ENCODE data around the gene TMIGD3. TPM values are rescaled to one million over a fixed set of nuclear protein-coding genes. Genes with fewer than 3 reads are reported as not detected.

Gene TMIGD3
- total and polyA plus RNA-seq, 7 experiments from 2014 or later = 0.41 TPM; not detected in 6

GRCh38 chr1:111452581-111452980 is 50.9 kb downstream of the TMIGD3 start:
- H3K27me3 ChIP-seq (ENCODE audit: control insufficient read depth in 2 of 2, insufficient read depth in 2 of 2, low read length in 2 of 2) = no peaks in the 10 kb centered on the region
- Mint-ChIP-seq H3K4me1 (peaks cover 46 to 90% (median 80%) of the 10 kb centered on the region in 7 donors), H3K4me3 (peak overlapping the region in 5 of 10 donors; percentile 10 to 97 (median 25)), H3K36me3 (peaks cover 12 to 59% (median 31%) of the 10 kb centered on the region in 5 donors), H3K9me3 (peaks cover 0 to 6% (median 0%) of the 10 kb centered on the region in 11 donors), H3K27me3 (no peaks in the 10 kb centered on the region), H3K27ac (peak overlapping the region in 2 of 9 donors; percentile 3 to 60)
- H3K4me1 ChIP-seq (ENCODE audit: control insufficient read depth in 2 of 2, insufficient read depth in 2 of 2, low read length in 2 of 2) = peaks cover 53 to 55% of the 10 kb centered on the region in 2 donors
- no peak overlapping the region for H3K4me3 ChIP-seq (ENCODE audit: low read length)
- no peak overlapping the region for H3K27ac ChIP-seq (ENCODE audit: low read depth, low read length)
- peaks cover 0 to 45% (median 11%) of the 10 kb centered on the region in 3 experiments for H3K36me3 ChIP-seq (ENCODE audit: control insufficient read depth in 2 of 3, insufficient read depth in 3 of 3, low read length in 3 of 3)
- intact Hi-C loops (cut with micrococcal nuclease) = no loop called here
- H3K9me3 ChIP-seq (ENCODE audit: control insufficient read depth in 2 of 3, low read length in 3 of 3) = no peaks in the 10 kb centered on the region
- POLR2A ChIA-PET = interaction anchor here (0.7 to 8.9 kb wide), 7 partner anchors 11 to 265 kb away, joined by 3 to 96 read pairs (median 4); partner anchors contain the start of gene C1orf162
- ATAC-seq (no peak), DNase-seq (no peak)
- CTCF ChIA-PET = interaction anchor here (0.5 to 2.6 kb wide), 6 partner anchors 13 to 1249 kb away, joined by 3 to 11 read pairs (median 4); partner anchors contain the start of gene C1orf162

- peaks cover 0 to 6% (median 0%) of the 10 kb centered on the region in 11 donors for H3K9me3 Mint-ChIP-seq
- H3K36me3 Mint-ChIP-seq = peaks cover 21 to 56% (median 24%) of the 10 kb centered on the region in 5 donors
Observed at GRCh38 chr1:111450185-111450584, 53.2 kb downstream of the TMIGD3 start.

GRCh38 chr1:111449703-111450017 is 53.8 kb downstream of the TMIGD3 start:
- Histone ChIP-seq H3K36me3 (ENCODE audit: control insufficient read depth in 2 of 3, insufficient read depth in 3 of 3, low read length in 3 of 3) (peaks cover 0 to 45% (median 11%) of the 10 kb centered on the region in 3 experiments), H3K4me1 (ENCODE audit: control insufficient read depth in 2 of 2, insufficient read depth in 2 of 2, low read length in 2 of 2) (peaks cover 55 to 60% of the 10 kb centered on the region in 2 donors), H3K27me3 (ENCODE audit: control insufficient read depth in 2 of 2, insufficient read depth in 2 of 2, low read length in 2 of 2) (no peaks in the 10 kb centered on the region), H3K27ac (ENCODE audit: low read depth, low read length) (peak overlapping the region; percentile 98), H3K4me3 (ENCODE audit: low read length) (peak overlapping the region; percentile 89), H3K9me3 (ENCODE audit: control insufficient read depth in 2 of 3, low read length in 3 of 3) (no peaks in the 10 kb centered on the region)
- Mint-ChIP-seq H3K27me3 (no peaks in the 10 kb centered on the region), H3K27ac (peak overlapping the region; percentile 95 to 100 (median 99)), H3K4me3 (peak overlapping the region; percentile 97 to 100 (median 100)), H3K9me3 (peaks cover 0 to 6% (median 0%) of the 10 kb centered on the region in 11 donors), H3K4me1 (peaks cover 44 to 92% (median 83%) of the 10 kb centered on the region in 7 donors), H3K36me3 (peaks cover 16 to 52% (median 24%) of the 10 kb centered on the region in 5 donors)
- intact Hi-C loops (cut with micrococcal nuclease) = loop anchor here (1.0 to 10.0 kb wide), 18 partner anchors 8 to 1415 kb away; partner anchors contain the start of genes CEPT1 (in 2 of the 2), DDX20 (in 2 of the 2), DRAM2 (in 2 of the 2) and INKA2 (in 1 of the 2)
- no peak for DNase-seq
- ChIA-PET POLR2A (interaction anchor here (0.5 to 8.9 kb wide), 9 partner anchors 12 to 1111 kb away, joined by 3 to 96 read pairs (median 5); partner anchors contain the start of genes C1orf162 and RBM15), CTCF (interaction anchor here (0.6 to 1.7 kb wide), 3 partner anchors 8 to 58 kb away, joined by 3 to 6 read pairs (median 3); no protein-coding TSS in a partner anchor)
- ATAC-seq = no peak

More at GRCh38 chr1:111450185-111450584, 53.2 kb downstream of the TMIGD3 start:
- Mint-ChIP-seq H3K27ac (peak overlapping the region; percentile 95 to 100 (median 99)), H3K4me1 (peaks cover 48 to 92% (median 85%) of the 10 kb centered on the region in 7 donors), H3K27me3 (no peaks in the 10 kb centered on the region), H3K4me3 (peak overlapping the region; percentile 97 to 100 (median 100))
- peaks cover 60 to 64% of the 10 kb centered on the region in 2 donors for H3K4me1 ChIP-seq (ENCODE audit: control insufficient read depth in 2 of 2, insufficient read depth in 2 of 2, low read length in 2 of 2)
- peak overlapping the region; percentile 98 for H3K27ac ChIP-seq (ENCODE audit: low read depth, low read length)
- H3K9me3 ChIP-seq (ENCODE audit: control insufficient read depth in 2 of 3, low read length in 3 of 3) = no peaks in the 10 kb centered on the region
- DNase-seq = no peak
- peak overlapping the region; percentile 89 for H3K4me3 ChIP-seq (ENCODE audit: low read length)
- no peak for ATAC-seq
- ChIA-PET POLR2A (interaction anchor here (1.0 to 8.9 kb wide), 7 partner anchors 13 to 305 kb away, joined by 3 to 96 read pairs (median 6); partner anchors contain the start of gene C1orf162), CTCF (interaction anchor here (0.7 to 1.7 kb wide), 3 partner anchors 8 to 230 kb away, joined by 3 read pairs; no protein-coding TSS in a partner anchor)
- H3K27me3 ChIP-seq (ENCODE audit: control insufficient read depth in 2 of 2, insufficient read depth in 2 of 2, low read length in 2 of 2) = no peaks in the 10 kb centered on the region
- intact Hi-C loops (cut with micrococcal nuclease) = no loop called here
- H3K36me3 ChIP-seq (ENCODE audit: control insufficient read depth in 2 of 3, insufficient read depth in 3 of 3, low read length in 3 of 3) = peaks cover 0 to 48% (median 11%) of the 10 kb centered on the region in 3 experiments

GRCh38 chr1:111448918-111449702 is 54.3 kb downstream of the TMIGD3 start, which contains the start of the genes ATP5PB and WDR77:
TSS of gene ATP5PB (plus strand) at chr1:111449464. CDS start at chr1:111449542, 78 bp downstream.
TSS of gene WDR77 (minus strand) at chr1:111449256. CDS start at chr1:111449169, 87 bp downstream.
- ChIA-PET CTCF (interaction anchor here (0.6 to 1.7 kb wide), 6 partner anchors 8 to 226 kb away, joined by 3 to 6 read pairs (median 4); partner anchors contain the start of gene C1orf162), POLR2A (interaction anchor here (0.5 to 8.9 kb wide), 15 partner anchors 9 to 1110 kb away, joined by 3 to 96 read pairs (median 4); partner anchors contain the start of genes C1orf162 and RBM15)
- peak within 1 kb of the TSS; percentile 89 for H3K4me3 ChIP-seq (ENCODE audit: low read length)
- peak within 1 kb of the TSS; percentile 98 for H3K27ac ChIP-seq (ENCODE audit: low read depth, low read length)
- peaks cover 51 to 55% of the 10 kb centered on the region in 2 donors for H3K4me1 ChIP-seq (ENCODE audit: control insufficient read depth in 2 of 2, insufficient read depth in 2 of 2, low read length in 2 of 2)
- ATAC-seq (peak; percentile 98), DNase-seq (peak; percentile 66 to 97 (median 94))
- H3K27ac Mint-ChIP-seq = peak within 1 kb of the TSS; percentile 95 to 100 (median 99)
- no peaks in the 10 kb centered on the region for H3K27me3 Mint-ChIP-seq
- peaks cover 43 to 92% (median 78%) of the 10 kb centered on the region in 7 donors for H3K4me1 Mint-ChIP-seq
- H3K9me3 Mint-ChIP-seq = peaks cover 0 to 6% (median 0%) of the 10 kb centered on the region in 11 donors
- peaks cover 16 to 48% (median 26%) of the 10 kb centered on the region in 5 donors for H3K36me3 Mint-ChIP-seq
- peak within 1 kb of the TSS; percentile 97 to 100 (median 100) for H3K4me3 Mint-ChIP-seq
- H3K9me3 ChIP-seq (ENCODE audit: control insufficient read depth in 2 of 3, low read length in 3 of 3) = no peaks in the 10 kb centered on the region
- no peaks in the 10 kb centered on the region for H3K27me3 ChIP-seq (ENCODE audit: control insufficient read depth in 2 of 2, insufficient read depth in 2 of 2, low read length in 2 of 2)
- intact Hi-C loops (cut with micrococcal nuclease) = loop anchor here (1.0 to 10.0 kb wide), 18 partner anchors 8 to 1414 kb away; partner anchors contain the start of genes CEPT1 (in 2 of the 2), DDX20 (in 2 of the 2), DRAM2 (in 2 of the 2) and INKA2 (in 1 of the 2)
- H3K36me3 ChIP-seq (ENCODE audit: control insufficient read depth in 2 of 3, insufficient read depth in 3 of 3, low read length in 3 of 3) = peaks cover 0 to 44% (median 10%) of the 10 kb centered on the region in 3 experiments

GRCh38 chr1:111448482-111448917 is 54.9 kb downstream of the TMIGD3 start:
- H3K27ac Mint-ChIP-seq = peak overlapping the region; percentile 75 to 100 (median 95)
- H3K36me3 ChIP-seq (ENCODE audit: control insufficient read depth in 2 of 3, insufficient read depth in 3 of 3, low read length in 3 of 3) = peaks cover 4 to 46% (median 5%) of the 10 kb centered on the region in 3 experiments
- peak overlapping the region; percentile 97 to 100 (median 100) for H3K4me3 Mint-ChIP-seq
- ChIA-PET CTCF (interaction anchor here (1.2 to 1.6 kb wide), 4 partner anchors 24 to 226 kb away, joined by 3 to 6 read pairs (median 4); partner anchors contain the start of gene C1orf162), POLR2A (interaction anchor here (0.5 to 8.9 kb wide), 15 partner anchors 10 to 1110 kb away, joined by 3 to 96 read pairs (median 3); partner anchors contain the start of genes C1orf162 and RBM15)
- H3K27me3 ChIP-seq (ENCODE audit: control insufficient read depth in 2 of 2, insufficient read depth in 2 of 2, low read length in 2 of 2) = no peaks in the 10 kb centered on the region
- ATAC-seq (peak; percentile 46), DNase-seq (peak in 3 of 9 donors; percentile 11 to 46 (median 12))
- H3K4me1 Mint-ChIP-seq = peaks cover 43 to 91% (median 77%) of the 10 kb centered on the region in 7 donors
- no peaks in the 10 kb centered on the region for H3K27me3 Mint-ChIP-seq
- no peaks in the 10 kb centered on the region for H3K9me3 ChIP-seq (ENCODE audit: control insufficient read depth in 2 of 3, low read length in 3 of 3)
- intact Hi-C loops (cut with micrococcal nuclease) = loop anchor here (2.0 to 10.0 kb wide), 6 partner anchors 42 to 1414 kb away; partner anchors contain the start of gene STRIP1 (in 1 of the 2)
- H3K9me3 Mint-ChIP-seq = peaks cover 0 to 6% (median 0%) of the 10 kb centered on the region in 11 donors
- H3K36me3 Mint-ChIP-seq = peaks cover 16 to 47% (median 29%) of the 10 kb centered on the region in 5 donors
- peak overlapping the region; percentile 98 for H3K27ac ChIP-seq (ENCODE audit: low read depth, low read length)
- H3K4me1 ChIP-seq (ENCODE audit: control insufficient read depth in 2 of 2, insufficient read depth in 2 of 2, low read length in 2 of 2) = peaks cover 51 to 52% of the 10 kb centered on the region in 2 donors
- peak overlapping the region; percentile 89 for H3K4me3 ChIP-seq (ENCODE audit: low read length)

Data from naive thymus-derived CD4-positive, alpha-beta T cell (primary cell).